ENCODE results near the gene DUSP2. TPM values are rescaled to one million over a fixed set of nuclear protein-coding genes. Genes with fewer than 3 reads are reported as not detected.

The DUSP2 gene
- total and polyA plus RNA-seq, 10 of the 15 experiments (the other 5 are each of a cell fraction or from before 2014, with no cell fraction given), result 9.7 to 212 (median 57.2) TPM

- FAIRE-seq (no peak), ATAC-seq (no peak), DNase-seq (ENCODE audit: low read depth, low spot score) (no peak)
- Histone ChIP-seq H3K79me2 (ENCODE audit: control insufficient read depth, insufficient read depth, low read length) (no peaks in the 10 kb centered on the region), H3K4me1 (ENCODE audit: control insufficient read depth, insufficient read depth, low read length) (peaks cover 10% of the 10 kb centered on the region), H4K20me1 (ENCODE audit: control insufficient read depth, insufficient read depth) (no peaks in the 10 kb centered on the region), H3K4me2 (ENCODE audit: control insufficient read depth, insufficient read depth) (no peak overlapping the region), H3K4me3 (no peak overlapping the region), H3K9ac (ENCODE audit: control insufficient read depth, insufficient read depth, low read length) (no peak overlapping the region), H3K27me3 (replicated peaks in 1 of 2; ENCODE audit: control insufficient read depth in 2 of 2, insufficient read depth in 2 of 2, low read length in 1 of 2) (no peaks in the 10 kb centered on the region), H3K9me3 (replicated peaks; ENCODE audit: control insufficient read depth, insufficient read depth, low read length) (no peaks in the 10 kb centered on the region), H3K36me3 (ENCODE audit: control insufficient read depth in 2 of 2, insufficient read depth in 2 of 2, low read length in 1 of 2) (no peaks in the 10 kb centered on the region), H2AFZ (ENCODE audit: control insufficient read depth, low read depth, low read length) (no peak overlapping the region), H3K27ac (ENCODE audit: control insufficient read depth, insufficient read depth) (no peak overlapping the region)
- ChIA-PET SMC1A (ENCODE audit: uncharacterized antibody, unreplicated experiment) (interaction anchor here (0.7 to 2.1 kb wide), 5 partner anchors 13 to 71 kb away, joined by 3 to 15 read pairs (median 4); partner anchors contain the start of gene ADRA2B), POLR2A (interaction anchor here (1.1 kb wide), 1 partner anchor 44 kb away, joined by 3 read pairs; no protein-coding TSS in a partner anchor), RAD21 (ENCODE audit: unreplicated experiment) (interaction anchor here (0.7 to 2.3 kb wide), 3 partner anchors 8 to 55 kb away, joined by 3 to 17 read pairs (median 3); partner anchors contain the start of gene ASTL), CTCF (interaction anchor here (1.0 to 2.6 kb wide), 8 partner anchors 8 to 138 kb away, joined by 3 to 22 read pairs (median 6); partner anchors contain the start of gene ASTL)
- WGBS (ENCODE audit: insufficient coverage, insufficient replicate concordance, low lambda C conversion rate, missing lambda C conversion rate), result 86% methylated on average over 4 of the region's 4 CpGs
- no TSS peak for BruUV-seq (replicated peaks)
- intact Hi-C loops (cut with micrococcal nuclease; ENCODE audit: unreplicated experiment), result no loop called here
- TF ChIP-seq BRCA1 (IDR thresholded peaks at IDR 0.05; ENCODE audit: low read depth, low read length) (no peak), POLR2AphosphoS5 (IDR thresholded peaks at IDR 0.05; ENCODE audit: low read length) (peak; percentile 54), GABPA (IDR thresholded peaks at IDR 0.05; ENCODE audit: low read depth) (no peak)
- in situ Hi-C loops (cut with MboI), result no loop called here
These were observed 14.8 kb downstream of the DUSP2 start for GRCh38 chr2:96130483-96130882.

- intact Hi-C loops (cut with micrococcal nuclease; ENCODE audit: unreplicated experiment) (no loop called here), in situ Hi-C loops (cut with MboI) (no loop called here)
- no peaks in the 10 kb centered on the region for H3K79me2 ChIP-seq (ENCODE audit: control insufficient read depth, insufficient read depth, low read length)
- POLR2A ChIA-PET, result no interaction called here
- H3K4me2 ChIP-seq (ENCODE audit: control insufficient read depth, insufficient read depth), result no peak overlapping the region
- H3K27ac ChIP-seq (ENCODE audit: control insufficient read depth, insufficient read depth), result no peak overlapping the region
- H3K9me3 ChIP-seq (replicated peaks; ENCODE audit: control insufficient read depth, insufficient read depth, low read length), result no peaks in the 10 kb centered on the region
- DNase-seq (ENCODE audit: low read depth, low spot score), result no peak
- FAIRE-seq, result no peak
- 55% methylated on average over 16 of the region's 16 CpGs for WGBS (ENCODE audit: insufficient coverage, insufficient replicate concordance, low lambda C conversion rate, missing lambda C conversion rate)
- TF ChIP-seq EP300 (IDR thresholded peaks at IDR 0.05; ENCODE audit: borderline replicate concordance in 1 of 2, control insufficient read depth in 1 of 2, low read depth in 2 of 2, low read length in 2 of 2) (no peak), TAF1 (IDR thresholded peaks at IDR 0.05; ENCODE audit: borderline replicate concordance, low read depth, low read length) (no peak), PAX8 (IDR thresholded peaks at IDR 0.05) (no peak), SRF (IDR thresholded peaks at IDR 0.05; ENCODE audit: low read depth in 2 of 2, low read length in 2 of 2) (no peak), REST (IDR thresholded peaks at IDR 0.05; ENCODE audit: low read depth, low read length) (no peak), POLR2A (IDR thresholded peaks at IDR 0.05; ENCODE audit: low read depth, low read length) (0 out of 2 replicates have a peak, but pooled peaks have one; percentile 5), SP1 (IDR thresholded peaks at IDR 0.05; ENCODE audit: low read depth, low read length) (no peak), CEBPB (IDR thresholded peaks at IDR 0.05; ENCODE audit: borderline replicate concordance in 1 of 2, low read depth in 2 of 2, low read length in 2 of 2) (no peak)
- BruUV-seq (replicated peaks), result no TSS peak
- CTCF ChIA-PET, result interaction anchor here (1.1 to 2.6 kb wide), 5 partner anchors 9 to 51 kb away, joined by 4 to 22 read pairs (median 9); partner anchors contain the start of gene ASTL
- no peaks in the 10 kb centered on the region for H3K36me3 ChIP-seq (ENCODE audit: control insufficient read depth in 2 of 2, insufficient read depth in 2 of 2, low read length in 1 of 2)
- no peak overlapping the region for H3K4me3 ChIP-seq
- peaks cover 10% of the 10 kb centered on the region for H3K4me1 ChIP-seq (ENCODE audit: control insufficient read depth, insufficient read depth, low read length)
- RAD21 ChIA-PET (ENCODE audit: unreplicated experiment), result interaction anchor here (0.6 to 2.3 kb wide), 3 partner anchors 9 to 45 kb away, joined by 3 to 17 read pairs (median 3); partner anchors contain the start of gene ASTL
- no peak overlapping the region for H2AFZ ChIP-seq (ENCODE audit: control insufficient read depth, low read depth, low read length)
- ATAC-seq, result no peak
- SMC1A ChIA-PET (ENCODE audit: uncharacterized antibody, unreplicated experiment), result interaction anchor here (0.6 to 2.1 kb wide), 3 partner anchors 9 to 379 kb away, joined by 3 to 15 read pairs (median 3); partner anchors contain the start of gene ASTL
- no peaks in the 10 kb centered on the region for H4K20me1 ChIP-seq (ENCODE audit: control insufficient read depth, insufficient read depth)
- H3K27me3 ChIP-seq (replicated peaks in 1 of 2; ENCODE audit: control insufficient read depth in 2 of 2, insufficient read depth in 2 of 2, low read length in 1 of 2), result no peaks in the 10 kb centered on the region
- no peak overlapping the region for H3K9ac ChIP-seq (ENCODE audit: control insufficient read depth, insufficient read depth, low read length)
These were observed 15.6 kb downstream of the DUSP2 start for GRCh38 chr2:96129528-96130120.

All from GM12878 (cell line).